Activated effector memory CD4-positive, alpha-beta T cell treated with anti-CD3 and anti-CD28 coated beads, Interleukin-2, amount 50 U/mL, for 16 hours (primary cell): ENCODE results near the gene PRLH.

Experiments
- DNase-seq: peaks from one replicate; pipeline ENCODE4 v3.0.0-alpha.2; 2020

PRLH gene

DNA sequence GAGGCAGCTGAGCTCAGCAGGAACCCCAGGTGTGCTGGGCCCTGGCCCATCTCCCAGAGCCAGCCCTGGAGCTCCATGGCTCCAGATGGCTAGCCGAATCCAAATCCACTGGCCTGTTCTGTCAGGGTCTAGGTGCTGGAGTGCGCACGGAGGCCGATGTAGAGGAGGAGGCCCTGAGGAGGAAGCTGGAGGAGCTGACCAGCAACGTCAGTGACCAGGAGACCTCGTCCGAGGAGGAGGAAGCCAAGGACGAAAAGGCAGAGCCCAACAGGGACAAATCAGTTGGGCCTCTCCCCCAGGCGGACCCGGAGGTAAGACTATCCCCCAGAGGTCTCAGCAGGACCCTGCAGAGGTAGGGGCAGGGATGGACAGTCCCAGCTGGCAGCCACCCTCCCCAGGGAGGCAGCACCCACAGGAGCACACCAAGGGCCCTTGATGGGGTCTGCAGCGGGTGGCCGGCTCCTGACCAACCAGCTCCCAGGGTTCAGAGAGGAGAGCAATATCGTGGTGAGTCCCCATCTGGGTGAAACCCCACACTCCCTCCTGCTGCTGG, 26.1 kb upstream of the PRLH start:
- DNase-seq, result no peak

DNA sequence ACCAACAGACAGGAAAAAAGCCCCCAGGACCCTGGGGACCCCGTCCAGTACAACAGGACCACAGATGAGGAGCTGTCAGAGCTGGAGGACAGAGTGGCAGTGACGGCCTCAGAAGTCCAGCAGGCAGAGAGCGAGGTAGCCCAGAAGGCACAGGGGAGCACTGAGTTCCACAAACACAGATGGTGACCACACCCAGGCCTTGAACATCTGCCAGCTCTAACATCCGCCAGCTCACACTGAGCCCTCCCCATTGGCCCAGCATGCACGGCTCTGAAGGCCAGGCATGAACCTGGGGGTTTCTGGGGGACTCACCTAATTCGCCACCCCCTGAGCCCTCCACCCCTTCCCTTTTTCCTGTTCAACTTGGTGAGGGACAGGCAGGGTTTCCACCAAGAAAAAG, 25.6 kb upstream of the PRLH start:
- DNase-seq, result no peak

DNA sequence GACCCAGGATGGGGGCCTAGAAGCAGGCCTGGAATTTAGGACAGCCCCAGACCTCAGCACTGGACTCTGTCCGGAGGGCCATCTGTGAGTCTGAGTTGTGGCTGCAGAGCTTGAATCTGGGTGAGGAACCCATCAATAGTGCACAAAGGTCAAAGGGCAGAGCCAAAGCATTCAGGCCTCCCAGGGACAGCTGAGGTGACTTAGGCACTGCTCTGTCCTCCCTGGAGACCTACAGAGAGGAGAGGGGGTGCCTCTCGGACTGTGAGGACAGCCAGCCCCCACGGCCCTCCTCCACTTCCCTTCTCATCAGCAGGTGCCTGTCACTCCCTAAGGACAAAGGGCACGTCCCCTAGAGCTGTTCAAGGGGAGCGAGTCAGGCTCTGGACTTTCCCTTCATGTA, 25.1 kb upstream of the PRLH start:
- DNase-seq, result no peak

DNA sequence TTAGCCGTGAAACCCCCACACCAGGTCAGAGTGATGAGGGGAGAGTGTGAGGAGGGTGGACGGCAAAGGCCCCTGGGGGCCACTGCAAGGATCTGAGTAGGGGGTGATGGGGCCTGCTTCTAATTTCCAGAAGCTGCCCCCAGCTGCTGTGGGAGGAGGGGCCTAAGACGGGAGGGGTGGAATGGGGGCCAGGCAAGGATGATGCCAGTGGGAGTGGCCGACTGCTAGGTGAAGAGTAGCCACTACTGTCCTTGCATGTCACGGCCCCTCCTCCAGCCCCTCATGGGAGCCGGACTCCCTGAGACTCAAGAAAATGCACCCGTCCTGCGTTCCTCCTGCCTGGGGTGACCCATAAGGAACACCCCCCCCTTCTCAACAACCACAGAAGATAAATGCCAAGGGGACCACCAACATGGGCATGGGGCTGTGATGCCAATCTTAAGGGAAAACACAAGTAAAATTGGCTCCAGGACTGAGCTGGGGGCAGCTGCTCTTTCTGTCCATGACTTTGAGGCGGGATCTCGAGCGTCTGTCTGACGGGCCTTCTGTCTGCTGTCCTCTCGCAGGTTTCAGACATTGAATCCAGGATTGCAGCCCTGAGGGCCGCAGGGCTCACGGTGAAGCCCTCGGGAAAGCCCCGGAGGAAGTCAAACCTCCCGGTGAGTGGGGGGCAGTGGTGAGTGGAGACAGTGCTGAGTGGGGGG, 24.2 kb upstream of the PRLH start:
- peak; percentile 60 for DNase-seq

DNA sequence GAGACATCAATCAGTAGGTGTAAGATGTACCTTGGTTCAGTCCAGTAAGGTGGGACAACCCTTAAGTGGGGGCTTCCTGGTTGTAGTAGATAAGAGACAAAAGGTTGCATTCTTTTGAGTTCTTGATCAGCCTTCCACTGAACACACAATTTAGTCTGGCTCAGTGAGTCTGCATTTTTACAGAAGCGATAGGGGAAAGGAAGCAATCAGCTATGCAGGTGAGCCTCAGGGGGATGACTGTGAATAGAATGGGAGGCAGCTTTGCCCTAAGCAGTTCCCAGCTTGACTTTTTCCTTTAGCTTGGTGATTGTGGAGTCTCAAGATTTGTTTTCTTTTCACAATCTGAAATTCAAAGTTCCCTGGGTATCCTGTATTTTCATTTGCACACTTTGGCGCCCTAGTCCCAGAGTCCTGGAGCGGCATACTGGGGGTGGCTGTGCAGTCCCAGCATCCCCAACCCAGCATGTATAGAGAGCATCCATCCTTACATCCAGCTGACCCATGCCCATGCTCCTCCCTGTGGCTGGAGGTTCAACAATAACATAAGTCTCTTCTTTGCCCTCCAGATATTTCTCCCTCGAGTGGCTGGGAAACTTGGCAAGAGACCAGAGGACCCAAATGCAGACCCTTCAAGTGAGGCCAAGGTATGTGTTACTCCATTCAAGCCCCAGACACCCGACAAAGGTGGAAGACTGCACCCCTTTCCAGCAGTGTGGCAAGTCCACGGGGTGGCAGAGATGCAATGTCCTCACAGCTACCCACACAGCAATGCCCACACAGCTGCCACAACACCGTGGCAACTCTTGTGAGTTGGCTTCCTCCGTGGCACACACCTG, 20.1 kb upstream of the PRLH start:
- no peak for DNase-seq

DNA sequence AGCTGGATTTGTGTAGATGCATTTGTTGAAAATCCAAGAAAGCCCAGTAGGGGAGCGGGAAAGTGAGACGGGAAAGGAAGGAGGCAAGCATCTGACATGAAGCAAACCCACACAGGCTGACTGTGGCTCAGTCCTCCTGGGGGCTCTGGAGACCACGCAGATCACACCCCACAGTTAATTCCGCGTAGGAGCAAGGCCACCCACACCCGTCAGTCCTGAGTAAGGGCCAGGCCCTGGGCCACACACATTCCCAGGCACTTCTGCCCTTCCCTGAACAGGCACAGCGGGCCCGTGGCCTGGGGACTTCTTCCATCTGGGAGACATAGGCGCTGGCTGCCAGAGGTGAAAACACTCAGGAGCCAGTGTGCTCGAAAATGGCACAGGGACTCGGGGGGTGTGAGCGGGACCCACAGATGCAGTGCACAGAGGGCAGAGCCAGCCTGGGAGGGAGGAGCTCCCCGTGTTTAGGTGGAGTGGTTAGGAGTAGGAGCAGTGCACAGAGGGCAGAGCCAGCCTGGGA, 19.4 kb upstream of the PRLH start:
- DNase-seq, result no peak

DNA sequence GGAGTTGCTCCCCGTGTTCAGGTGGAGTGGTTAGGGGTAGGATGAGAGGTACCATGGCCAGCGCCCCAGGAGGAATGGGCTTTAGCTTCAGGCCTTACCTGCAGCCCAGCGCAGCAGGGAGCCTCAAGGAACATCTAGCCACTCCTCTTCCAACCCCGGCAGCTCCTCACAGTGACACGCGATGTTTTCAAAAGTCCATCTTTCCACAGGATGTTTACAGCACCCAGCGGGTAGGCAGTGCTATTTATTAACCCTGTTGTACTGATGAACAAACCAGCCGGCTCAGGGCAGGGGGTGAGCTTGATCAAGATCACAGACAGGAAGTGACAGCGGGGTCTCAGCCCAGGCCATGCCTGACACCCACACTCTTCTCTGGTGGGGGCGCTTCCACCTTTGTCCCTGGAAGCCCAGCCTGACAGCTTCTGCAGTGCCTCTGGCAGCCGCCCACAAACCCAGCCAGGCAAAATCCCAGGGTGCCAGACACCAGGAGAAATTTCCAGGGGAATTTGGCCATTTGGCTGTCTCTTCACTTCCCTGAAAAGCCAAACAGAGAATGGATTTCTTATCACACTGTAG, 18.4 kb upstream of the PRLH start:
- peak; percentile 56 for DNase-seq

DNA sequence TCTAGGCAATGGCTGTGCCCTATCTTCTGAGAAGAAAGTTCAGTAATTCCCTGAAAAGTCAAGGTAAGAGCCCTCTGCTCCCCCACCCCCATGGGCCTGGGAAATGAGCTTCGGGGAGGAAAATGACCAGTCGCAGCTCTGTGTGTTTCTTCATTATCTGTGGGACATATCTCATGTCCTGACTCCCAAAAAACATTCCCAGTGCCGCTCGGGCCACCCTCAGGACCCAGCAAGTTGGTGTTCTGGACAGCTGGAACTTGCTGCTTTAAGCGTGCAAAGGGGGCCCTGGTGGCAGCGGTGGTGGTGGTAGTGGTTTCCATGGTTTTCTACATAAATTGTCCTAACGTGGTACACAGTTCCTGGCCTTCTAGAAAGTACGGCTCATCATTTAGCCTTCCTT, 17.2 kb upstream of the PRLH start:
- no peak for DNase-seq

DNA sequence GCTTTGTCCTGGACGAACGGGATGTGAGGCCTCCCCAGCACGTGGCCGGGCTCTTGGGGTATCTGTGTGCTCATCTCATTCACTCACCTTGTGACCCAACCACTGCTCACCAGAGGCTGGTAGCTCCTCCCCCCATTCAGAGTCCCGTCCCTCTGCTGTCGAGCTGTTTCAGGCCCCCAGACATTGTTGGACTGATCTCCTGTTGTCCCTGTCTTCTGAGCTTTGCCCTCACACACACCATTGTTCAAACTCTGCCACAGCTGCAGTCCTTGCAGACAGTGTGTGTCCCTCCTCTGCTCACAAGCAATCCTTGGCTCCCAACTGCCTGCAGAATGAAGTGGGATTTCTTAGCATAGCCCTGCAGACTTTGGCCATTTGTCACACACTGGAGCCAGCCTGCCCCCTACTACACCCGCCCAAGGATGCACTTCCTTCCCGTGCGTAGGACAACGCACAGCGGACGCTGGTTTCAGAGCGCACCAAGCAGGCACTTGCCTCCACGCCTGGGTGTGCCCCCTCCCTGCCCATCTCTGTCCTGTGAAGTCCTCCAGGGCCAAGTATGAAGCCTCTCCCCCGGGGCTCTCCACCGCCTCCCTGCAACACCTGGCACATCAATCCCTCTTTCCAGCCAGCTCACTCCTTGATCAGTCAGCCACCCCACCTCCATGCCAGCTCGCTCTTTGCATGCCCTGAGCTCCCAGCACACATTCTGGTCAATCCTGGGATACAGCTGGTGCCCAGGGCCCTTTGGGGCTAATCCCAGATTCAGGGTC, 16.5 kb upstream of the PRLH start:
- no peak for DNase-seq

DNA sequence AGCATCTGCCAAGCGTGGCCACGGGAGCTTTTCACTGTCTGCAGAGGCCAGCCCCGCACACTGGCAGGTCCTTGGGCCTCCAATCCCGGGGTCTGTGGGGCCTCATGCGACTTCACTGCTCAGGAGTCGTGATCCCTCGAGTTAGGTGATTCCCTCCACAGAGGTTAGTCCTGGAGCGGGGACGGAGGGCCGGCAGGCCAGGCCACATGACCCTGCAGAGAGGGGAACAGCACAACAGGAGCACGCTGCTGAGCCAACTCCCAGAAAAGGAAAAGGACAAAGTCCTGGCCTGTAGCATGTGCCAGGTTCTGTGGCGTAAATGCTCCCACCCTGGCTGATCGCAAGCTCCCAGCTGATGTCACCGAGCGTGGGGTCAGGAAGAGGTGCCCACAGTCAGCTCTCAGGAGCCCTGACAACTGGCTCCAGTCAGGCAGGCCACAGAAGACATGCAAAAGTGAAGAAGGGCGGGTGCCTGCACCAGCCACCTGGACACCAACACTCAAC, 15.3 kb upstream of the PRLH start:
- no peak for DNase-seq

DNA sequence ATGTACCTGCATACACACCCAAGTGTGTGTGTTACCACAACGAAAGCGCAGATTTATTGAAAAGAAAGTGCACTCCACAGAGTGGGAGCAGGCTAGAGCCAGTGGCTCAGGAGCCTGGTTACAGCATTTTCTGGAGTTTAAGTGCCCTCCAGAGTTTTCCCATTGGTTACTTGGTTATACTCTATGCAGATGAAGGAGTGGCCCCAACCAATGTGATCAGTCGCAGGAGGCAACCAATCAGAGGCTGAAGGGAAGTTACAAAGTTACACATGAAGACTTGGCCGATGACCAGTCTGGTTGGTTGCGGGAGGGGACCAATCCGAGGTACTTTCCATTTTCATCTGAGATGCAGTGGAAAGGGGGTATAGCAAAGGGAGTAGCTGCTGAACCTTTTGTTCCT, 13.5 kb upstream of the PRLH start:
- DNase-seq, result no peak

DNA sequence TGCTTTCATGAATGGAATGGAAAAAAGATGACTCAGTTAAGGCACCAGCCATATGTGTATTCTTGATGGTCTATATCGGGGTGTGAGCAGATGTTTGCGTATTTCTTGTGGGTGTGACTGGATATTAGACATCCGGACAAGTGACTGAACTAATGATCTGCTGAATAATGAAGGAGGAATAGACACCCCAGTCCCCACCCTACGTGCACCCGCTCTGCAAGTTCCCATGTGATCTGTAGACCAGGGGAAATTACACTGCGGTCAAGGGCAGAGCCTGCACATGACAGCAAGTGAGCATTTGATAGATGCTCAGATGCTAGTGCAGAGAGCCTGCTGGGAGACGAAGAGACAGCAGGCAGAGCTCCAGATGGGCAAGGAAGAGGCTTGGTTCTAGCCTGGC, 12.4 kb upstream of the PRLH start:
- DNase-seq, result no peak

DNA sequence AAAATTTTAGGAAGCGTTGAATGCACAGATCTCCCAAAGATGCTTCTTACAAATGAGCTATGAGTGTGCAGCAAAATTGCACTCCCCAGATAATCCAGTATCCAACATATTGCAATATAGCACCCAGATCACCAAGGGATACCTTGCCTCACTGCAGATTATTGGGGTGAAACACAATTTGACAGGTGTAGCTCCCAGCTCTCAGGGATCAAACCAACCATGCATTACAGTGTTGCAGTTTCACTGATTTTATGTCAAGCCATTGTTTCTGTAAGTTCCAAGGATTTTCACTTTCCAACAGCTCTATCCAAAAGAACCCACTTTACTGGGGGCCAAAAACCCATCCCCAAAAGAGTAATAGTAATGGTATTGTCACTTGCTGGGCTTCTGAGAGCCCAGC, 10.8 kb upstream of the PRLH start:
- DNase-seq, result no peak

DNA sequence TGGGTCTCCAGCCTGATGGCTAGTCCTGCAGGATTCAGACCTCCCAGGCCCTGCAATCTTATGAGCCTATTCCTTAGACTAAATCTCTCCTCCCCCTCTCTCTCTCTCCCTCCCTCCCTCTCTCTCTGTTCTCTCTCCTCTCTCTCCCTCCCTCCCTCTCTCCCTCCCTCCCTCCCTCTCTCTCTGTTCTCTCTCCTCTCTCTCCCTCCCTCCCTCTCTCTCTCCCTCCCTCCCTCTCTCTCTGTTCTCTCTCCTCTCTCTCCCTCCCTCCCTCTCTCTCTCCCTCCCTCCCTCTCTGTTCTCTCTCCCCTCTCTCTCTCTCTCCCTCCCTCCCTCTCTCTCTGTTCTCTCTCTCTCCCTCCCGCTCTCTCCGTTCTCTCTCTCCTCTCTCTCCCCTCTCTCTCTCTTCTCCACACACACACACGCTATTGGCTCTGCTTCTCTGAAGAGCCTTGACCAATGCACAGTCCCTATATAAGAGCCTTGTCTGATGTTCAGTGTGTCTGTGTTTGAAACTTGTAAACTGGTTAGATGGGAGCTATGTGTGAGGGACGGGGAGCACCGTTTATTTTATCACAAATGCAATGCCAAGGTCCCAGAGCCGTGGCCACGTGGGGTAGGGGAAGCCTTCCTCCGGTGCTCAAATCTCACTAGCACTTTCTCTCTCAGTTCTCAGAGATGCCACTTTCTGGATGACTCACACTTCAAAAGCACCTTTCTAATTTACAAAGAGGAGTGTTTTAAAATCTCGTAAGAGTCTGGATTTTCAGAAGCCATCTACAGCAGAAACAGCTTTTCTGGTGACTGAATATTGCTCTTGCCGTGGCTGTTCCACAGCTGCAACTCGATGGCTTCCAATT, 9.4 kb upstream of the PRLH start:
- peak; percentile 76 for DNase-seq

DNA sequence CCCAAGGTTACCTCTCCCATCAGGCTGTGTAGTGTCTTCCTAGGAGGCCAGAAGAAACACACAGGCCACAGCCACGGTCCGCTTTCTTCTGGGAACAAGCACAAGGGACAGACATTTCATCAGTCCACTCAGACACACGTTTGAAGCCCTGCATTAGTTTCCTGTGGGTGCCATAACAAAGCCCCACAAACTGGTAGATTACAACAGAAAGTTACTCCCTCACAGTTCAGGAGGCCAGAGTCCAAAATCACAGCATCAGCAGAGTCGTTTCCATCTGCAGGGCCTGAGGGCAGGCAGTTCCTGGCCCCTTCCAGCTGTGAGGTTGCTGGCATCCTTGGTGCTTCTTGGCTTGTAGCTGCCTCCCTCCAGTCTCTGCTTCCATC, 8.8 kb upstream of the PRLH start:
- no peak for DNase-seq

DNA sequence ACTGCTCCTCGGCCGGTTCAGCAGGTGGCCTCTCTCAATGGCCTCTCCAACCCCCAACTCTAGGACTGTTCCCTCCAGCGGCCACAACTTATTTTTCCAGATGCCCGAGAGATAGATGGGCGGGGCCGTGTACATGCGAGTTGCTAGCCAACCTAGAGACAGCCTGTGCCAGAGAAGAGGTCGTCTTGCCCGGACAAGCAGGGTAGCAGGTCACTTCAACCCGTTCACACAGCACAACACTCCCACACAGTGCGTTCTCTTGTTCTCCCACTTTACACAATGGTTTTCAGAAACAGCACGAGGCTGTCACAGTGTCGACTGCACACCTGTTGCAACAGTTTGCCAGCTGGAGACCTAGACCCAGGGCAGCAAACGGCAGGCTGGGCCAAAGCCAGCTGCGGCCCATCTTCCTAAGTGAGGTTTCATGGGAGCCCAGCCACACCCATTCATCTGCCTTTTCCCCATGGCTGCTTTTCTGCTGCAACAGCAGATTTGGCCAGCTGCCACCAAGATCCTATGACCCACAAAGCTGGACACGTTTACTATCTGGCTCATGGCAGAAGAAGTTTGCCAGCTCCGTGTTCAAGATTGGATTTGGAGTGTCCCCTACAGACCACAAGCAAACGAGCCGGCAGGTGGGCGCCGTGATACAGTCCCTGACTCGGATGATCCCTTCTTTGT, 7.3 kb upstream of the PRLH start:
- no peak for DNase-seq

DNA sequence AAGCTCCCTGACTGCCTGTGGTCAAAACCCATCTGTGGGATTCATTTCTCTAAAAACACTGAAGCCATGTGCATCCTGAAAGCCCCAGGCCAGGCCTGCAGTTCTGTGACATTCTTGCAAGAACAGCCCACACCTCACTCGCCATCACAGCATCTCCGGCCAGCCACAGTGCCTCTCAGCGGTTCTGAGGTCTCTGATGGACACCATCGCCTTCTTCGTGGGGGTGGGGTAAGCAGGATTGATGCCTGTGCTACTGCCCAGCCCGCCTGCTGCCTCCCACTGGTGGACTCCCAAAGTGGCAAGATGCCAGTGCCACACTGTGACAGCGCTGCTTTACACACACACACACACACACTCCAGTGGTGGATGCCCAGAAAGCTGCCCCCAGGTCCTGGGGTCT, 5.2 kb upstream of the PRLH start:
- DNase-seq, result no peak

DNA sequence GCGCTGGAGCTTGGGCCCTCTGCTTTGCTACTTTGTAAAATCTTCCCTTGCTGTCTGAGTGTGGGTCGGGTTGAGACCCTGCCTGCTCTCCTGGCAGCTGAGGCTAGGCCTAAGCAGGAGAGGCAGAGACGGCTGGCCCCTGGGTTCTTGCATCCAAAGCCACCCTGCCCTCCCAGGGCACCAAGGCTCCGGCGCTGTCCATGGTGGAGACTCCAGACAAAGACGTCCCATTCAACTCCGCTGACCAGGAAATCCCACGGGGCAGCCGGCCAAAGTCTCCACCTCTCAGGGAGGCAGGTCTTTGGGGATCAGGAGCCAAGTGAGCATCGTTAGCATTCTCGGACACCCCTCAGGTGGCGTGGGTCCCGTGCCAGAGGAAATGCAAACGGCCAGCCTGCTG, 2.6 kb upstream of the PRLH start:
- DNase-seq, result no peak

DNA sequence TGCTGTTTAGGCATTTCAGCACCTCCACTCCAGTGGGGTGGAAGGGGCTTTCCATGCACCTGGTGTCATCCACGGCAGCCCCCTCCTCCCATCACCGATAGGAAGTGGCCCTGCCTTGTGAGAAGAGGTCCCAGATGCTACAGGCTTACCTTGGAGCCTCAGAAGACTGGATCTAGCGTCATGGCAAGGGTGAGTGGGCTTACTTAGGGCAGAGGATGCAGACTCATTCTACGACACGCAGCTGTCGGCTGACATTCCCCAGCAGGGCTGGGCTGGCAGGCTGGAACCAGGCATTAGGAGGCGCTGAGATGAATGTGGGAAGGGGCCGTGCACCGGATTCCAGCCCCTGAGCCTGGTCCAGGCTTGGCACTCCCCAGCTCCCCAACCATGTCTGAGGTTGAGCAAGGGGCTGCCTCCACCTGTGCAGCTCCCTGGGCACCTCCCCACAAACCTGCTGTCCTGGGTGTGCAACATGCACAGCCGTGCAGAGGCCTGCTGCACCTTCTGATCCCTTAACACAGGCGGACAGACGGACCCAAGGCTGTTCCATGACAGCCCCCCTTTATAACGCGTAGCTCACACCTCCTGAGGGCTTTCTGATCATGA, 1.7 kb upstream of the PRLH start:
- no peak for DNase-seq

DNA sequence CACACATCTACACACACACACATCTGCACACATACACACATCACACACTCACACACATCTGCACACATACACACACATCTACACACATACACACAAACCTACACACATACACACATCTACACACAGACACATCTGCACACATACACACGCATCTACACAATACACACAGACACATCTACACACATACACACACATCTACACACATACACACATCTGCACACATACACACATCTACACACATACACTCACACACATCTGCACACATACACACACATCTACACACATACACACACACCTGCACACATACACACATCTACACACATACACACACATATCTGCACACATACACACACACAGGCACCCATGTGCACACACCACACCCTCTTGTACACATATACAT, 400 bp upstream of the PRLH start:
- DNase-seq, result no peak
